GM12864 (cell line): ENCODE results near the gene GFI1B.
"Not testable (repeated sequence)": the region's sequence is repeated elsewhere in the genome, so short reads cannot be mapped to it uniquely, and the experiment has no call there.

Experiments
- DNase-seq: peaks from one replicate; pipeline ENCODE4 v3.0.0-alpha.2; 2011; ENCODE audit warnings: low read depth
- H3K4me3 ChIP-seq: 2 replicates; pipeline ENCODE4 v1.5.1; 2011; ENCODE audit warnings: mild to moderate bottlenecking, low read depth, low read length, control low read depth
- CTCF ChIP-seq: IDR thresholded peaks from 2 replicates; pipeline ENCODE4 v1.5.1; 2011; ENCODE audit warnings: low read depth, mild to moderate bottlenecking, moderate library complexity, low read length, control low read depth, inconsistent platforms; ENCODE audit errors: missing control alignments

GFI1B gene

GRCh38 chr9:132997591-132997990, 19.1 kb downstream of the GFI1B start:
- DNase-seq = no peak
- no peak overlapping the region for H3K4me3 ChIP-seq
- TF ChIP-seq CTCF = no peak

- not testable (repeated sequence) for DNase-seq, H3K4me3 ChIP-seq
Observed at GRCh38 chr9:132998221-132998620, 19.7 kb downstream of the GFI1B start.

GRCh38 chr9:132998831-132999635, 20.5 kb downstream of the GFI1B start:
- no peak for TF ChIP-seq CTCF
- no peak overlapping the region for H3K4me3 ChIP-seq
- no peak for DNase-seq

- TF ChIP-seq CTCF = no peak
- H3K4me3 ChIP-seq = no peak overlapping the region
- DNase-seq = no peak
Observed at GRCh38 chr9:133002147-133003070, 23.9 kb downstream of the GFI1B start.

- TF ChIP-seq CTCF = no peak
- DNase-seq = no peak
- H3K4me3 ChIP-seq = no peak overlapping the region
Observed at GRCh38 chr9:133003071-133003461, 24.6 kb downstream of the GFI1B start.

- no peak overlapping the region for H3K4me3 ChIP-seq
- DNase-seq = no peak
- TF ChIP-seq CTCF = no peak
Observed at GRCh38 chr9:133003671-133004090, 25.2 kb downstream of the GFI1B start.
